WTC11 (cell line): ENCODE results near the gene MTMR4.

Experiments
- CTCF ChIP-seq: fragments of 200-600 bp; IDR thresholded peaks from 2 replicates; pipeline ENCODE4 v1.8.0; 2022; ENCODE audit warnings: antibody characterized with exemption
- PREB ChIP-seq: sonication (generic); formaldehyde crosslinking; IDR thresholded peaks from 2 replicates; pipeline ENCODE4 v1.8.1; 2022; ENCODE audit warnings: mild to moderate bottlenecking, missing genetic modification reagents, moderate library complexity, borderline replicate concordance

- TF ChIP-seq CTCF (no peak), PREB (CRISPR knock-in tag) (no peak)
Measured at GRCh38 chr17:58514770-58515157, 326 bp upstream of the MTMR4 start.
